Loucy (cell line): ENCODE data around the gene KL.

Source experiments
- H2AFZ ChIP-seq: fragments of 200-600 bp; sonication (generic); 2 replicates; pipeline ENCODE4 v1.6.0; 2016; ENCODE audit warnings: antibody characterized with exemption, mild to moderate bottlenecking, low read length, moderate library complexity
- H3F3A ChIP-seq: fragments of 200-600 bp; 2 replicates; pipeline ENCODE4 v1.6.0; 2016; ENCODE audit warnings: antibody characterized with exemption, low read depth, mild to moderate bottlenecking
- H3K27me3 ChIP-seq: fragments of 200-600 bp; sonication (generic); 2 replicates; pipeline ENCODE4 v1.6.1; 2014; ENCODE audit warnings: low read length, mild to moderate bottlenecking; ENCODE audit not compliant: insufficient read depth, poor library complexity, severe bottlenecking
- H3K36me3 ChIP-seq: fragments of 200-600 bp; sonication (generic); 2 replicates; pipeline ENCODE4 v1.6.1; 2016; ENCODE audit warnings: low read length; ENCODE audit not compliant: insufficient read depth
- H3K4me1 ChIP-seq: fragments of 200-600 bp; sonication (generic); 2 replicates; pipeline ENCODE4 v1.5.1; 2014; ENCODE audit warnings: low read length, mild to moderate bottlenecking; ENCODE audit not compliant: insufficient read depth, poor library complexity, severe bottlenecking
- H3K4me2 ChIP-seq: fragments of 200-600 bp; sonication (generic); 2 replicates; pipeline ENCODE4 v1.6.0; 2014; ENCODE audit warnings: antibody characterized with exemption, low read length, low read depth, mild to moderate bottlenecking; ENCODE audit not compliant: poor library complexity, severe bottlenecking
- H3K4me3 ChIP-seq: fragments of 200-600 bp; sonication (generic); 2 replicates; pipeline ENCODE4 v1.5.1; 2014; ENCODE audit warnings: low read length, mild to moderate bottlenecking, mixed read lengths; ENCODE audit not compliant: poor library complexity, severe bottlenecking
- H3K79me2 ChIP-seq: fragments of 200-600 bp; sonication (generic); 2 replicates; pipeline ENCODE4 v1.6.1; 2014; ENCODE audit warnings: low read length; ENCODE audit not compliant: insufficient read depth
- H3K9ac ChIP-seq: fragments of 200-600 bp; sonication (generic); 2 replicates; pipeline ENCODE4 v1.6.0; 2014; ENCODE audit warnings: mild to moderate bottlenecking, low read depth, low read length, moderate library complexity; ENCODE audit not compliant: poor library complexity, severe bottlenecking
- H3K9me2 ChIP-seq: fragments of 200-600 bp; sonication (generic); replicated peaks from 2 replicates; pipeline ENCODE4 v1.6.1; 2016; ENCODE audit warnings: low read depth, low read length, mixed read lengths
- H3K9me3 ChIP-seq: fragments of 200-600 bp; sonication (generic); 2 replicates; pipeline ENCODE4 v1.6.1; 2014; ENCODE audit warnings: mild to moderate bottlenecking, antibody characterized with exemption, low read length, low read depth; ENCODE audit not compliant: insufficient read depth
- H4K20me1 ChIP-seq: fragments of 200-600 bp; sonication (generic); 2 replicates; pipeline ENCODE4 v1.6.0; 2014; ENCODE audit warnings: antibody characterized with exemption, low read length, mild to moderate bottlenecking; ENCODE audit not compliant: insufficient read depth, poor library complexity, severe bottlenecking
- CTCF ChIP-seq: fragments of 200-600 bp; sonication (generic); conservative IDR thresholded peaks from 2 replicates; pipeline ENCODE4 v1.5.1; 2014; ENCODE audit warnings: mild to moderate bottlenecking, antibody characterized with exemption, low read length
- EZH2phosphoT487 ChIP-seq: fragments of 200-600 bp; IDR thresholded peaks from 2 replicates; pipeline ENCODE4 v1.6.1; 2018; ENCODE audit warnings: antibody characterized with exemption, mild to moderate bottlenecking, moderate library complexity, borderline replicate concordance

The KL gene

GRCh38 chr13:33101835-33102234, 85.6 kb downstream of the KL start:
- no peak overlapping the region for H3K4me3 ChIP-seq
- H3K4me2 ChIP-seq, result no peak overlapping the region
- TF ChIP-seq EZH2phosphoT487 (no peak), CTCF (no peak)

DNA sequence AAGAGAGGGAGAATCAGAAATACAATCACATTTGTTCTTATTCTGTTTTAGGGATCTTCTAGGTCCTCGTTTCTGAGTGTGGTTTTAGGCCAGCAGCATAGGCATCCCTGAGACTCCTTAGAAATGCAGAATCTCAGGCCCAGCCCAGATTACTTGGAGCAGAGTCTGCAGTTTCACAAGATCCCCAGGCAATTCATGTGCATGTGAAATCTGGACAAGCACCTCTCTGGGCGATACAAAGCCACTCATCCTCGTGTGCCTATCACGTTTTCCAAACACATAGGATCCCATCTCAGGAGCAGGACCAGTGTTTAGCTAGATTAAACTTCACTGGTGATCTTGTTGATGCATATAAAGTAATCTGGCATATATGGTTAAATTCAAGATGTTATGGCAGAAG, 87.2 kb downstream of the KL start:
- Histone ChIP-seq H3F3A (no peaks in the 10 kb centered on the region), H4K20me1 (no peaks in the 10 kb centered on the region), H3K4me2 (no peak overlapping the region), H2AFZ (no peak overlapping the region), H3K79me2 (no peaks in the 10 kb centered on the region), H3K9me3 (no peaks in the 10 kb centered on the region), H3K27me3 (no peaks in the 10 kb centered on the region), H3K9me2 (no peaks in the 10 kb centered on the region), H3K4me3 (no peak overlapping the region), H3K9ac (no peak overlapping the region), H3K4me1 (no peaks in the 10 kb centered on the region), H3K36me3 (no peaks in the 10 kb centered on the region)
- TF ChIP-seq EZH2phosphoT487, result no peak
- TF ChIP-seq CTCF, result no peak

More at GRCh38 chr13:33101835-33102234, 85.6 kb downstream of the KL start:
- Histone ChIP-seq H2AFZ (no peak overlapping the region), H3K9me2 (no peaks in the 10 kb centered on the region), H3K9ac (no peak overlapping the region), H4K20me1 (no peaks in the 10 kb centered on the region), H3F3A (no peaks in the 10 kb centered on the region), H3K9me3 (no peaks in the 10 kb centered on the region), H3K36me3 (no peaks in the 10 kb centered on the region), H3K4me1 (no peaks in the 10 kb centered on the region), H3K79me2 (no peaks in the 10 kb centered on the region), H3K27me3 (no peaks in the 10 kb centered on the region)

DNA sequence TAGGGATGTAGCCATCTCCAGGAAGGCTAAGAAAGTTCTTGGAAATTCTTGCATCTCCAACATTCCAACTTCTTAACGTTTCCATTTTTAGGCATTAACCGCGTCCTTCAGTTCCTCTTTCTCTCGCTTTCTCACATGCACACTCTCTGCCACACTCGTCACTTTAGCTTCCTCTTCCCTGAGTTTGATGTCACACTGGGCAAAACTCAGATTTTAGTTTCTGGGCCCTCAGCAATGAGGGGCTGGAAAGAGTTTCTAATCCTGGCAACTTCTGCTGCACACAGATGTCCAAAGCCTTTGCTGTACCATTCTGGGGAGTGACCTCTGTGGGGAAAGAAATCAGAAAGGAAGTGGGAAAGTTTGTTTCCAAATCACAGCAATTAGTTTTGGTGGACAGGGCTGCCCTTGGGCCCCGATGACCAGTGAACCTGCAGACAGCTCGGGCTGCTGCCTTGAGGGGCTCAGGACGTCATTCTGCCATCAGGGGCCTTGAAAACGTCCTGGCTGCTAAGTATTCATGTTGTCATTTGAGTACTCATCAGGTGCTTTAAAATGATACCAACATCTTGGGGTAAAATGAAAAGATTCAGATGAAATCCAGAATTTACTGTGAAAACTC, 89.3 kb downstream of the KL start:
- H3K9me3 ChIP-seq, result no peaks in the 10 kb centered on the region; the same call in 1 of the 2 replicates
- H3K27me3 ChIP-seq, result no peaks in the 10 kb centered on the region
- no peaks in the 10 kb centered on the region for H3K79me2 ChIP-seq
- H4K20me1 ChIP-seq, result no peaks in the 10 kb centered on the region
- no peak overlapping the region for H2AFZ ChIP-seq
- TF ChIP-seq EZH2phosphoT487 (no peak), CTCF (no peak)
- H3K36me3 ChIP-seq, result no peaks in the 10 kb centered on the region
- no peaks in the 10 kb centered on the region for H3F3A ChIP-seq
- no peaks in the 10 kb centered on the region for H3K4me1 ChIP-seq
- no peak overlapping the region for H3K4me2 ChIP-seq
- no peak overlapping the region for H3K4me3 ChIP-seq
- no peaks in the 10 kb centered on the region for H3K9me2 ChIP-seq
- no peak overlapping the region for H3K9ac ChIP-seq
